B cell (primary cell): ENCODE measurements around the gene QRSL1. TPM values are rescaled to one million over a fixed set of nuclear protein-coding genes. Genes with fewer than 3 reads are reported as not detected.

Experiments used
- ATAC-seq: fragments of 200-7000 bp; cut with Tn5 transposase; one replicate; pipeline ENCODE4 v1.10.0; 2021; ENCODE audit warnings: low read depth, mild to moderate bottlenecking, moderate number of reproducible peaks, moderate library complexity
- CTCF ChIA-PET: fragments of 350-600 bp; sonication (Branson Sonifier 250); formaldehyde crosslinking; loops from one replicate; lab custom pipeline; 2021; ENCODE audit warnings: antibody characterized with exemption, inconsistent platforms; lab: Charles Lee
- POLR2A ChIA-PET: fragments of 350-600 bp; sonication (Branson Sonifier 250); formaldehyde crosslinking; loops from one replicate; lab custom pipeline; 2021; ENCODE audit warnings: antibody characterized with exemption; lab: Charles Lee
- DNase-seq: peaks from one replicate; pipeline ENCODE4 v3.0.0; 2013
- H2AFZ ChIP-seq: 2 replicates; pipeline ENCODE4 v1.6.1; 2012; ENCODE audit warnings: mild to moderate bottlenecking, low read depth, low read length; ENCODE audit not compliant: insufficient read depth, poor library complexity, severe bottlenecking
- H3K27ac ChIP-seq, 2 donors: 1 replicate in 1 of 2; 2 replicates in 1 of 2; pipeline ENCODE4 v1.5.1; 2012 to 2013; ENCODE audit warnings: low read length in 2 of 2, mild to moderate bottlenecking in 2 of 2, moderate library complexity in 1 of 2
- H3K27me3 ChIP-seq, 4 experiments: fragments of 200-600 bp in 1 of 4; sonication (generic) in 1 of 4; replicated peaks in 1 of 4; 1 replicate in 2 of 4; 2 replicates in 2 of 4; pipeline versions ENCODE4 v1.6.1 to v1.7.0; 2013 to 2016; ENCODE audit warnings: low read length in 3 of 4, mild to moderate bottlenecking in 2 of 4, mixed read lengths in 1 of 4, moderate library complexity in 1 of 4; ENCODE audit not compliant: insufficient read depth in 4 of 4, control insufficient read depth in 3 of 4; ENCODE audit errors: control extremely low read depth in 1 of 4
- H3K36me3 ChIP-seq, 2 experiments: replicated peaks in 1 of 2; 1 replicate in 1 of 2; 2 replicates in 1 of 2; pipeline versions ENCODE4 v1.6.1 to v1.7.1; 2013; ENCODE audit warnings: low read length in 1 of 2; ENCODE audit not compliant: insufficient read depth in 2 of 2, control insufficient read depth in 1 of 2; ENCODE audit errors: control extremely low read depth in 1 of 2, extremely low read depth in 1 of 2
- H3K4me1 ChIP-seq, 2 donors: fragments of 200-600 bp in 1 of 2; sonication (generic) in 1 of 2; 1 replicate in 1 of 2; 2 replicates in 1 of 2; pipeline versions ENCODE4 v1.5.1 to v1.6.1; 2013 to 2017; ENCODE audit warnings: low read length in 2 of 2; ENCODE audit not compliant: control insufficient read depth in 2 of 2, insufficient read depth in 2 of 2
- H3K4me2 ChIP-seq: replicated peaks from 2 replicates; pipeline ENCODE3; 2012; ENCODE audit warnings: mild to moderate bottlenecking, low read depth, low read length; ENCODE audit not compliant: poor library complexity, severe bottlenecking
- H3K4me3 ChIP-seq, 5 experiments: fragments of 200-600 bp in 1 of 5; sonication (generic) in 1 of 5; 1 replicate in 3 of 5; 2 replicates in 2 of 5; pipeline versions ENCODE4 v1.5.1 to v1.7.0; 2011 to 2016; ENCODE audit warnings: low read length in 4 of 5, mild to moderate bottlenecking in 4 of 5, low read depth in 2 of 5, control low read depth in 1 of 5, moderate library complexity in 1 of 5; ENCODE audit not compliant: insufficient read depth in 1 of 5; ENCODE audit errors: control extremely low read depth in 1 of 5, extremely low read depth in 1 of 5
- H3K79me2 ChIP-seq: fragments of 200-600 bp; sonication (generic); one replicate; pipeline ENCODE4 v1.6.0; 2016; ENCODE audit warnings: low read length; ENCODE audit not compliant: control insufficient read depth, insufficient read depth
- H3K9ac ChIP-seq: fragments of 200-600 bp; sonication (generic); 2 replicates; pipeline ENCODE4 v1.6.1; 2017; ENCODE audit warnings: mild to moderate bottlenecking, low read length, moderate library complexity
- H3K9me3 ChIP-seq, 3 donors: one replicate each; pipeline versions ENCODE4 v1.6.1 to v1.7.1; 2013; ENCODE audit warnings: low read length in 2 of 3; ENCODE audit not compliant: control insufficient read depth in 2 of 3, insufficient read depth in 1 of 3; ENCODE audit errors: control extremely low read depth in 1 of 3
- H4K20me1 ChIP-seq: 2 replicates; pipeline ENCODE4 v1.6.0; 2012; ENCODE audit warnings: mild to moderate bottlenecking, low read length; ENCODE audit not compliant: insufficient read depth, control insufficient read depth, poor library complexity, severe bottlenecking
- H3K27ac Mint-ChIP-seq: one replicate; pipeline ENCODE4 v1.8.0; 2021; ENCODE audit warnings: mixed read lengths
- H3K27me3 Mint-ChIP-seq: one replicate; pipeline ENCODE4 v1.8.0; 2021; ENCODE audit warnings: mixed read lengths
- H3K4me1 Mint-ChIP-seq: one replicate; pipeline ENCODE4 v1.8.0; 2021; ENCODE audit warnings: mixed read lengths
- H3K4me3 Mint-ChIP-seq: one replicate; pipeline ENCODE4 v1.8.0; 2021; ENCODE audit warnings: mixed read lengths
- H3K9me3 Mint-ChIP-seq: one replicate; pipeline ENCODE4 v1.8.0; 2022; ENCODE audit warnings: mixed read lengths; ENCODE audit not compliant: insufficient read depth
- EZH2 ChIP-seq: IDR thresholded peaks from 2 replicates; pipeline ENCODE4 v1.6.1; 2012; ENCODE audit warnings: borderline replicate concordance, low read depth, mild to moderate bottlenecking, moderate library complexity, low read length; ENCODE audit not compliant: insufficient read depth, poor library complexity, severe bottlenecking
- WGBS: methylation state at CpG from one replicate; pipeline ENCODE4 v1.1.5; 2013; ENCODE audit warnings: missing lambda C conversion rate; ENCODE audit not compliant: insufficient coverage; 5-methylcytosine and 5-hydroxymethylcytosine counted together
- intact Hi-C: fragments of 100-400 bp; cut with micrococcal nuclease; formaldehyde crosslinking; loops from one replicate; pipeline ENCODE4 v1.10.0; 2022
- polyA plus RNA-seq: library from polyadenylated mRNA; depleted of rRNA; stranded (reverse); fragments of >200 nt; gene quantifications from 2 replicates; pipeline ENCODE4 v1.2.3, GENCODE V29; 2012
- total RNA-seq, 2 donors: library from RNA; stranded (reverse); fragments of 120-200 nt in 1 of 2; gene quantifications; 1 replicate in 1 of 2; 2 replicates in 1 of 2; pipeline versions ENCODE4 v1.2.3 to v1.2.4, GENCODE V29; 2013 to 2022
- TF ChIP-seq, protein P1 (sequence below): fragments of 200-600 bp; IDR thresholded peaks from one replicate; pipeline ENCODE4 v1.8.0; 2022; ENCODE audit warnings: antibody characterized with exemption, mild to moderate bottlenecking

Gene QRSL1
- total and polyA plus RNA-seq, 2 donors (not counting 1 experiment from before 2014, with no cell fraction given) = 36.9 to 38.5 TPM

DNA sequence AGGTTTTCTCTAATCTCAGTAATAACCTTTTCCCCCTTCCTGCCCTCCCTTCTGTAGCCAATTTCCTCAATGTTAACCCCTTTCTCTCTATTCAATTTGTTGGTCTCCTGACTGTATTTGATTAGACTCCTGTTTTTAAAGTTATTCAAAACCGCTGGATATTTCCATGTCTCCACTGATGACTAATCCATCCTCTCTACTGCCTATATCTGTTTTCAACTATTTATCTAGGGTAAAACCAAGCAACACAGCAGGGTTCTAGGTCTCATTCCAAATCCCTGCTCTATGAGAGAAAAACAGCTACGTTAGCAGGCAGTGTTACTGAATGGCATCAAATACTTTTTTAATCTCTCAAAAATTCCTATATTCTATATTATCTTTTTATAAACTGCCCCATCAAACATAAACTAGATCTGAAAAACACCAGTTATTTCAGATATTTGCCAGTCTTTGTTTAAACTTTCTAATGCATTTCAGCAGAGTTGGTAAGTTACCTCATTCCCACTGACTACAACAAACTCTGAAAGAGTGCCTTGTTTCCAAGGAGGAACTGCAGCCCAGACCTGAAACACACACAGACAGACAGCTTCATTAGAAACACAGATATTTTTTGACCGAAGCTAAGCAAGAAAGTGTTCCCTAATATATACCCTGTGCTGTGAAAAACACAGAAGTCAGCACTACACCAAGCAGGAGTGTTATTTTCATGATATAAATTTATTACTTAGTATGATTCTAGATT is 8.3 kb upstream of the QRSL1 start:
- Mint-ChIP-seq H3K27ac (no peak overlapping the region), H3K4me1 (peaks cover 24% of the 10 kb centered on the region), H3K4me3 (no peak overlapping the region), H3K9me3 (no peaks in the 10 kb centered on the region), H3K27me3 (no peaks in the 10 kb centered on the region)
- H4K20me1 ChIP-seq = no peaks in the 10 kb centered on the region
- H3K36me3 ChIP-seq = peaks cover 4 to 25% of the 10 kb centered on the region in 2 experiments
- no peaks in the 10 kb centered on the region for H3K9me3 ChIP-seq
- no peak overlapping the region for H3K4me2 ChIP-seq
- 100% methylated on average over 1 of the region's 3 CpGs for WGBS
- H3K4me3 ChIP-seq = no peak overlapping the region
- H3K27ac ChIP-seq = no peak overlapping the region
- peaks cover 3 to 7% of the 10 kb centered on the region in 2 donors for H3K4me1 ChIP-seq
- no peak overlapping the region for H3K9ac ChIP-seq
- peaks cover 41% of the 10 kb centered on the region for H3K79me2 ChIP-seq
- ATAC-seq = no peak
- ChIA-PET POLR2A (no interaction called here), CTCF (interaction anchor here (9.9 kb wide), 1 partner anchor 10 kb away, joined by 75 read pairs; no protein-coding TSS in a partner anchor)
- H2AFZ ChIP-seq = no peak overlapping the region
- H3K27me3 ChIP-seq = no peaks in the 10 kb centered on the region
- TF ChIP-seq, protein P1, sequence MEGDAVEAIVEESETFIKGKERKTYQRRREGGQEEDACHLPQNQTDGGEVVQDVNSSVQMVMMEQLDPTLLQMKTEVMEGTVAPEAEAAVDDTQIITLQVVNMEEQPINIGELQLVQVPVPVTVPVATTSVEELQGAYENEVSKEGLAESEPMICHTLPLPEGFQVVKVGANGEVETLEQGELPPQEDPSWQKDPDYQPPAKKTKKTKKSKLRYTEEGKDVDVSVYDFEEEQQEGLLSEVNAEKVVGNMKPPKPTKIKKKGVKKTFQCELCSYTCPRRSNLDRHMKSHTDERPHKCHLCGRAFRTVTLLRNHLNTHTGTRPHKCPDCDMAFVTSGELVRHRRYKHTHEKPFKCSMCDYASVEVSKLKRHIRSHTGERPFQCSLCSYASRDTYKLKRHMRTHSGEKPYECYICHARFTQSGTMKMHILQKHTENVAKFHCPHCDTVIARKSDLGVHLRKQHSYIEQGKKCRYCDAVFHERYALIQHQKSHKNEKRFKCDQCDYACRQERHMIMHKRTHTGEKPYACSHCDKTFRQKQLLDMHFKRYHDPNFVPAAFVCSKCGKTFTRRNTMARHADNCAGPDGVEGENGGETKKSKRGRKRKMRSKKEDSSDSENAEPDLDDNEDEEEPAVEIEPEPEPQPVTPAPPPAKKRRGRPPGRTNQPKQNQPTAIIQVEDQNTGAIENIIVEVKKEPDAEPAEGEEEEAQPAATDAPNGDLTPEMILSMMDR = no peak
- no peak for TF ChIP-seq EZH2
- DNase-seq = no peak
- intact Hi-C loops = no loop called here

DNA sequence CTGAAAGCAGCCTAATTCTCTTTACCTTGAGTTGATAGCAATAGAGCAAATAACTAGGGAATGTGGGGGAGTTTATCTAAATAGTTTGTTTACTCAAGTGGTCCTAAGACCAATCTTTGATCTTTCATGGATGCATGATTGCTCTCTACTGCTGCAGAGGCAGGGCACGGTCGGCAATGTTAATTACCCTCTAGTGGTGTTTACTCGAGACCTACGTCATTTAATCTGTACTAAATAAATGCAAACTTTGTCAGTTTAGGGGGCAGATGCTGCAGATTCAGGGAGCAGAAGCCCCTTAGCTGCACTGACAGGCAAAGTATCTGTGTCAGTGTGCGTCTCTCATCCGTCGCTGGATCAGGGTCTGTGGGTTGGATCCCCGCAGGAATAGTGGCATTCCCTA is 7.0 kb upstream of the QRSL1 start:
- H3K79me2 ChIP-seq = peaks cover 54% of the 10 kb centered on the region
- no peak overlapping the region for H3K4me3 ChIP-seq
- intact Hi-C loops = no loop called here
- WGBS = 98% methylated on average over 6 of the region's 8 CpGs
- H4K20me1 ChIP-seq = no peaks in the 10 kb centered on the region
- POLR2A ChIA-PET = no interaction called here
- TF ChIP-seq, protein P1 = no peak
- no peak for TF ChIP-seq EZH2
- H3K9me3 ChIP-seq = no peaks in the 10 kb centered on the region
- H3K4me1 ChIP-seq = peaks cover 14 to 17% of the 10 kb centered on the region in 2 donors
- no peak overlapping the region for H3K4me3 Mint-ChIP-seq
- DNase-seq (no peak), ATAC-seq (no peak)
- no peak overlapping the region for H3K4me2 ChIP-seq
- H3K9ac ChIP-seq = no peak overlapping the region
- H2AFZ ChIP-seq = no peak overlapping the region
- H3K27me3 ChIP-seq = no peaks in the 10 kb centered on the region
- H3K36me3 ChIP-seq = peaks cover 4 to 17% of the 10 kb centered on the region in 2 experiments
- H3K27me3 Mint-ChIP-seq = no peaks in the 10 kb centered on the region
- H3K9me3 Mint-ChIP-seq = no peaks in the 10 kb centered on the region
- peaks cover 32% of the 10 kb centered on the region for H3K4me1 Mint-ChIP-seq
- no peak overlapping the region for H3K27ac Mint-ChIP-seq
- H3K27ac ChIP-seq = no peak overlapping the region
- CTCF ChIA-PET = interaction anchor here (1.9 to 9.9 kb wide), 2 partner anchors 12 to 65 kb away, joined by 6 to 75 read pairs; no protein-coding TSS in a partner anchor
